Measurements from ENCODE around the gene WASF2. TPM values are rescaled to one million over a fixed set of nuclear protein-coding genes. Genes with fewer than 3 reads are reported as not detected.
"Not testable (repeated sequence)": the region's sequence is repeated elsewhere in the genome, so short reads cannot be mapped to it uniquely, and the experiment has no call there.

The WASF2 gene
- total RNA-seq, 1 donor from 2014 or later, result 127 TPM

- intact Hi-C loops (cut with micrococcal nuclease), result no loop called here
Observed at GRCh38 chr1:27503033-27503432, 13.1 kb upstream of the WASF2 start.

GRCh38 chr1:27501159-27501558 lies 11.2 kb upstream of the WASF2 start:
- intact Hi-C loops (cut with micrococcal nuclease), result not testable (repeated sequence)

GRCh38 chr1:27499142-27499541 lies 9.2 kb upstream of the WASF2 start:
- intact Hi-C loops (cut with micrococcal nuclease), result no loop called here

- intact Hi-C loops (cut with micrococcal nuclease), result no loop called here
Observed at GRCh38 chr1:27496604-27497155, 6.7 kb upstream of the WASF2 start.

GRCh38 chr1:27492796-27493195 lies 2.8 kb upstream of the WASF2 start:
- intact Hi-C loops (cut with micrococcal nuclease), result no loop called here

- intact Hi-C loops (cut with micrococcal nuclease), result loop anchor here (2.0 kb wide), 1 partner anchor 281 kb away; the partner anchor contains the start of gene STX12
Observed at GRCh38 chr1:27491748-27492700, 2.1 kb upstream of the WASF2 start.

- intact Hi-C loops (cut with micrococcal nuclease), result loop anchor here (2.0 kb wide), 2 partner anchors 45 to 59 kb away; no protein-coding TSS in a partner anchor
Observed at GRCh38 chr1:27489501-27489972, 430 bp downstream of the WASF2 start.

- intact Hi-C loops (cut with micrococcal nuclease), result loop anchor here (1.0 to 2.0 kb wide), 3 partner anchors 43 to 171 kb away; no protein-coding TSS in a partner anchor
Observed at GRCh38 chr1:27487966-27488884, 1.7 kb downstream of the WASF2 start.

- intact Hi-C loops (cut with micrococcal nuclease), result no loop called here
Observed at GRCh38 chr1:27485363-27485762, 4.6 kb downstream of the WASF2 start.

- intact Hi-C loops (cut with micrococcal nuclease), result no loop called here
Observed at GRCh38 chr1:27483659-27484058, 6.3 kb downstream of the WASF2 start.

GRCh38 chr1:27481994-27482620 lies 7.9 kb downstream of the WASF2 start:
- intact Hi-C loops (cut with micrococcal nuclease), result no loop called here

GRCh38 chr1:27478098-27478497 lies 11.9 kb downstream of the WASF2 start:
- intact Hi-C loops (cut with micrococcal nuclease), result no loop called here

GRCh38 chr1:27476237-27476636 lies 13.7 kb downstream of the WASF2 start:
- intact Hi-C loops (cut with micrococcal nuclease), result no loop called here

GRCh38 chr1:27475720-27476119 lies 14.2 kb downstream of the WASF2 start:
- intact Hi-C loops (cut with micrococcal nuclease), result no loop called here

GRCh38 chr1:27473755-27474154 lies 16.2 kb downstream of the WASF2 start:
- intact Hi-C loops (cut with micrococcal nuclease), result no loop called here

GRCh38 chr1:27472098-27472497 lies 17.9 kb downstream of the WASF2 start:
- intact Hi-C loops (cut with micrococcal nuclease), result not testable (repeated sequence)

- intact Hi-C loops (cut with micrococcal nuclease), result no loop called here
Observed at GRCh38 chr1:27471477-27471876, 18.5 kb downstream of the WASF2 start.

- intact Hi-C loops (cut with micrococcal nuclease), result no loop called here
Observed at GRCh38 chr1:27469334-27469733, 20.6 kb downstream of the WASF2 start.

GRCh38 chr1:27468378-27468777 lies 21.6 kb downstream of the WASF2 start:
- intact Hi-C loops (cut with micrococcal nuclease), result not testable (repeated sequence)

- intact Hi-C loops (cut with micrococcal nuclease), result no loop called here
Observed at GRCh38 chr1:27464926-27465647, 24.9 kb downstream of the WASF2 start.

All from T-helper 1 cell treated with Interleukin-12 subunit alpha and Interleukin-12 subunit beta and Interleukin-4 antibody, amounts not matched to agents 30 ng/mL and 1 ng/mL, for 36 hours (primary cell).